Subcutaneous adipose tissue (tissue), 4 donors: ENCODE measurements around the gene TASP1. TPM values are rescaled to one million over a fixed set of nuclear protein-coding genes. Genes with fewer than 3 reads are reported as not detected.

Experiments used
- total RNA-seq, 4 donors: library from RNA; depleted of rRNA; stranded (reverse); fragments of >200 nt; gene quantifications; one replicate each; pipeline ENCODE4 v1.1.0, GENCODE V29; 2016
- TF ChIP-seq, protein P1 (sequence below): fragments of 450-650 bp; IDR thresholded peaks from one replicate; pipeline ENCODE4 v1.5.1; 2016; ENCODE audit warnings: low read depth, mild to moderate bottlenecking, control low read depth, antibody characterized with exemption, moderate library complexity

The TASP1 gene
- total RNA-seq, 4 donors from 2014 or later = 9.5 to 23.7 (median 11.8) TPM

DNA sequence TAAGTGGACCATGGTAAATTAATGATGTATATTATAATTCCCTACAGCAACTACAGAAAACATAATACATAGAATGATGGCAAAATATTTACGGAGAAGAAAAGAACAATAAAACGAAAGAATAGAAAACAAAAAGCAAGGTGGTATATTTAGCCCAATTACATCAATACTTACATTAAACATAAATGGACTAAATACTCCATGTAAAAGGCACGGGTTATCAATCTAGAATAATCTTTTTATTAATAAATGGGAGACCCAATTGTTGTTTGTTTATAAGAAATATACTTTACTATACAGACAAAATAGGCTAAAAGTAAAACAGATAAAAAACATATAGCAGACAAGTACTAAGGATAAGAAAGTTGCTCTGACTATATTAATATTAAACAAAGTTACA lies 137.2 kb downstream of the TASP1 start:
- TF ChIP-seq, protein P1, sequence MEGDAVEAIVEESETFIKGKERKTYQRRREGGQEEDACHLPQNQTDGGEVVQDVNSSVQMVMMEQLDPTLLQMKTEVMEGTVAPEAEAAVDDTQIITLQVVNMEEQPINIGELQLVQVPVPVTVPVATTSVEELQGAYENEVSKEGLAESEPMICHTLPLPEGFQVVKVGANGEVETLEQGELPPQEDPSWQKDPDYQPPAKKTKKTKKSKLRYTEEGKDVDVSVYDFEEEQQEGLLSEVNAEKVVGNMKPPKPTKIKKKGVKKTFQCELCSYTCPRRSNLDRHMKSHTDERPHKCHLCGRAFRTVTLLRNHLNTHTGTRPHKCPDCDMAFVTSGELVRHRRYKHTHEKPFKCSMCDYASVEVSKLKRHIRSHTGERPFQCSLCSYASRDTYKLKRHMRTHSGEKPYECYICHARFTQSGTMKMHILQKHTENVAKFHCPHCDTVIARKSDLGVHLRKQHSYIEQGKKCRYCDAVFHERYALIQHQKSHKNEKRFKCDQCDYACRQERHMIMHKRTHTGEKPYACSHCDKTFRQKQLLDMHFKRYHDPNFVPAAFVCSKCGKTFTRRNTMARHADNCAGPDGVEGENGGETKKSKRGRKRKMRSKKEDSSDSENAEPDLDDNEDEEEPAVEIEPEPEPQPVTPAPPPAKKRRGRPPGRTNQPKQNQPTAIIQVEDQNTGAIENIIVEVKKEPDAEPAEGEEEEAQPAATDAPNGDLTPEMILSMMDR = no peak

DNA sequence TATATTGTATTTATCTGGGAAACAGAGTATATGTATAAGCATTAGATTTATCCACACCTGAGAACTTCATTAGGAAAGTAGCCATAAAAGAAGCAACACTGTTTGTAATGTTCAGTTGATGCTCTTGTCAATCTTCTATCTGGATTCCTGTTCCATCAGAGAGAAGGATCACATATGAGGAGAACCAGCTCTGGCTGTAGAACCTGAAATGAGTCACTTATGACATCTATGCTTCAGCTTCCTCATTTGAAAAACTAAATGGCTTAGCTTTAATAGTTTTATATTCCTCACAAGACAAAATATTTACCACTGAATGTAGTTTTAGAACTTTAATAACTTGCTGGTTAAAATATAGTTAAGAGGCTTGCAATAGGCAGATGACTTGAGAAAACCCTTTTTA lies 144.7 kb downstream of the TASP1 start:
- TF ChIP-seq, protein P1 = no peak

DNA sequence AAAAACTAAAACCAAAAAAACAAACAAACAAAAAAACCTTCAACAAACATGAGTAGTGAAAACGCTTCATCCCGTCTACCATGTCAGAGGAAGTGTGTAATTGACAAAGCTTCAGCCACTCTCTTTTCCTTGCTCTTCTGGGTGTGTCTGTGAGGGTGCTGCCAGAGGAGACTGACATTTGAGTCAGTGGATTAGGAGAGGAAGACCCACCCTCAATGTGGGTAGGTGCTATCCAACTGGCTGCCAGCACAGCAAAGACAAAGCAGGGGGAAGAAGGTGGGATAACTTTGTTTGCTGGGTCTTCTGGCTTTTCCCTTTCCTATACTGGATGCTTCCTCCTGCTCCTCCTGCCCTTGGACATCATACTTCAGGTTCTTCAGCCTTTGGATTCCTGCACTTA lies 145.6 kb downstream of the TASP1 start:
- TF ChIP-seq, protein P1 = no peak

DNA sequence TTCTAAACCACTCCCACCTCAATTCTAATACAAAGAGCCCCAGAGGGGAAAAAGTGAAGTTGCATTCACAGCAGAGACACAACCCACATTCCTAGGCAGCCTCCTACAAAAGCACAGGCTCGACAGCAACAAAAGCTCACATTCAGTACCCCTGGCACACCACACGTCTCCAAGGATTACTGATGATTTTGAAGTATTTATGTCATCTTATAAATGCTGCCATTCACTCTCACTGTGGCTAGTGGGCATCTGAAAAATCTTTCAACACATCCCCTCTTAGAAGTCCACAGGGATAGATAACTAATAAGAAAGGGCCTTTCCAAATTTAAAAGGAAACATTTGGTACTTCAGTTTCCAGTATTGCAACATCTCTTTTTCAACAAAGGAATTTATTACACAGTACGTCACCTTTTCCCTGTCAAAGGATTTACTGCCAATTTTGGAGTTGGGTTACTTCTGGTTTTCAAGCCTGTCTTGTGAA lies 146.7 kb downstream of the TASP1 start:
- TF ChIP-seq, protein P1 = no peak

DNA sequence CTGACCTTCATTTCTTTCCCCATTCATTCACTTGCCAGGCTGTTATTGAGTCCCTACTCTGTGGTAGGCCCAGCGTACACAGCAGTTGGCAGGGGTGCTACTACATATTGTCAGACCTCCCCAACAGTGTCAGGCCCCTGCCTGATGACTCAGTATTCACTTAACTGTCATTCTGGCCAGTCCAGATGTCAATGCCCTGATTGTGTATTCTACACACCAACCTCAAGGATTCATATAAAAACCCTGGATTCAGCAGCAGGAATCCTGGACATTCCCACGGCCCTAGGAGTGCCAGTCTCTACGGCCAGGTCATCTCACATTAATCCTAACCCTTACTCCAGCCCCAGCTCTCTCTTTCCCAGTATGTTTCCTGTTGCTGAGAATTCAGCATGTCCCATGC lies 151.5 kb downstream of the TASP1 start:
- TF ChIP-seq, protein P1 = no peak

GRCh38 chr20:13486694-13487093 lies 152.0 kb downstream of the TASP1 start:
- TF ChIP-seq, protein P1 = no peak

GRCh38 chr20:13485576-13485975 lies 153.2 kb downstream of the TASP1 start:
- TF ChIP-seq, protein P1 = no peak
